NB4 (cell line): Measurements from ENCODE around the gene SMOC2.

Experiments used
- DNase-seq: peaks from one replicate; pipeline ENCODE4 v3.0.0; 2010; ENCODE audit warnings: low read depth
- H3K4me3 ChIP-seq: one replicate; pipeline ENCODE4 v1.5.1; 2011; ENCODE audit warnings: mild to moderate bottlenecking, low read depth, low read length, moderate library complexity
- CTCF ChIP-seq: IDR thresholded peaks from one replicate; pipeline ENCODE4 v1.5.1; 2012; ENCODE audit warnings: low read depth, low read length
- MAX ChIP-seq: IDR thresholded peaks from 2 replicates; pipeline ENCODE4 v1.6.1; 2011; ENCODE audit warnings: low read depth, low read length
- MYC ChIP-seq: IDR thresholded peaks from 2 replicates; pipeline ENCODE4 v1.6.1; 2011; ENCODE audit warnings: low read depth, low read length
- POLR2A ChIP-seq: IDR thresholded peaks from 2 replicates; pipeline ENCODE4 v1.6.1; 2011; ENCODE audit warnings: mild to moderate bottlenecking; ENCODE audit not compliant: insufficient read length; ENCODE audit errors: extremely low read depth

SMOC2 gene

GRCh38 chr6:168581236-168581635, 140.3 kb downstream of the SMOC2 start:
- no peak overlapping the region for H3K4me3 ChIP-seq
- TF ChIP-seq MAX = no peak
- no peak for TF ChIP-seq CTCF
- TF ChIP-seq MYC = no peak
- no peak for TF ChIP-seq POLR2A
- no peak for DNase-seq

GRCh38 chr6:168581706-168582105, 140.7 kb downstream of the SMOC2 start:
- TF ChIP-seq CTCF (no peak), MYC (no peak), POLR2A (no peak), MAX (no peak)
- DNase-seq = no peak
- no peak overlapping the region for H3K4me3 ChIP-seq

- no peak for DNase-seq
- TF ChIP-seq MYC (no peak), MAX (no peak), POLR2A (no peak), CTCF (no peak)
- H3K4me3 ChIP-seq = no peak overlapping the region
Observed at GRCh38 chr6:168582571-168582981, 141.6 kb downstream of the SMOC2 start.

- no peak for TF ChIP-seq CTCF
- TF ChIP-seq POLR2A = no peak
- TF ChIP-seq MYC = no peak
- no peak for TF ChIP-seq MAX
Observed at GRCh38 chr6:168583126-168583525, 142.1 kb downstream of the SMOC2 start.

GRCh38 chr6:168583821-168584220, 142.8 kb downstream of the SMOC2 start:
- no peak for DNase-seq
- H3K4me3 ChIP-seq = no peak overlapping the region
- TF ChIP-seq MYC (no peak), CTCF (no peak), MAX (no peak), POLR2A (no peak)

More at GRCh38 chr6:168583126-168583525, 142.1 kb downstream of the SMOC2 start:
- no peak overlapping the region for H3K4me3 ChIP-seq
- no peak for DNase-seq

GRCh38 chr6:168584249-168584648, 143.3 kb downstream of the SMOC2 start:
- no peak overlapping the region for H3K4me3 ChIP-seq
- TF ChIP-seq POLR2A (no peak), CTCF (no peak), MAX (no peak), MYC (no peak)
- no peak for DNase-seq
